Erythroblast (primary cell): ENCODE measurements around the gene INHBE.
"Not testable (repeated sequence)": the region's sequence is repeated elsewhere in the genome, so short reads cannot be mapped to it uniquely, and the experiment has no call there.

Experiments
- GATA1 ChIP-seq: IDR thresholded peaks from 2 replicates; pipeline ENCODE4 v1.6.1; 2011; ENCODE audit warnings: low read depth, mild to moderate bottlenecking, control low read depth, low read length, moderate library complexity
- POLR2A ChIP-seq: IDR thresholded peaks from 2 replicates; pipeline ENCODE4 v1.6.1; 2011; ENCODE audit warnings: mild to moderate bottlenecking, low read length

DNA sequence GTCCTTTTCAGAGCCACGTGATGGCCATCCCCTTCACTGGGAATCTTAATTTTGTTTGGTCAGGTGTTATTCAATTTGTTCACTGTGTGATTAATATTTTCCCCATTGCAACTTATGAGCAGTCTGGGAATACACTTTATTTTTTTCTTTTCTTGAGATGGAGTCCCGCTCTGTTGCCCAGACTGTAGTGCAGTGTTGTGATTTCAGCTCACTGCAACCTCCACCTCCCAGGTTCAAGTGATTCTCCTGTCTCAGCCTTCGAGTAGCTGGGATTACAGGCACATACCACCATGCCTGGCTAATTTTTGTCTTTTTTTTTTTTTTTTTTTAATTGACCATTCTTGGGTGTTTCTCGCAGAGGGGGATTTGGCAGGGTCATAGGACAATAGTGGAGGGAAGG, 51.4 kb downstream of the INHBE start:
- TF ChIP-seq POLR2A, GATA1: not testable (repeated sequence)
